Glomerular endothelial cell (primary cell): ENCODE data around the gene C1S. TPM values are rescaled to one million over a fixed set of nuclear protein-coding genes. Genes with fewer than 3 reads are reported as not detected.
"Not testable (repeated sequence)": the region's sequence is repeated elsewhere in the genome, so short reads cannot be mapped to it uniquely, and the experiment has no call there.

Source experiments
- DNase-seq: peaks from one replicate; pipeline ENCODE4 v3.0.0-alpha.2; 2011; ENCODE audit warnings: low read depth, low spot score; ENCODE audit errors: extremely low read depth
- total RNA-seq: library from RNA; depleted of rRNA; stranded (reverse); fragments of >200 nt; gene quantifications from 2 replicates; pipeline ENCODE4 v1.2.3, GENCODE V29; 2015

The C1S gene
- total RNA-seq = 0.64 and 0.68 TPM in 2 replicates

DNA sequence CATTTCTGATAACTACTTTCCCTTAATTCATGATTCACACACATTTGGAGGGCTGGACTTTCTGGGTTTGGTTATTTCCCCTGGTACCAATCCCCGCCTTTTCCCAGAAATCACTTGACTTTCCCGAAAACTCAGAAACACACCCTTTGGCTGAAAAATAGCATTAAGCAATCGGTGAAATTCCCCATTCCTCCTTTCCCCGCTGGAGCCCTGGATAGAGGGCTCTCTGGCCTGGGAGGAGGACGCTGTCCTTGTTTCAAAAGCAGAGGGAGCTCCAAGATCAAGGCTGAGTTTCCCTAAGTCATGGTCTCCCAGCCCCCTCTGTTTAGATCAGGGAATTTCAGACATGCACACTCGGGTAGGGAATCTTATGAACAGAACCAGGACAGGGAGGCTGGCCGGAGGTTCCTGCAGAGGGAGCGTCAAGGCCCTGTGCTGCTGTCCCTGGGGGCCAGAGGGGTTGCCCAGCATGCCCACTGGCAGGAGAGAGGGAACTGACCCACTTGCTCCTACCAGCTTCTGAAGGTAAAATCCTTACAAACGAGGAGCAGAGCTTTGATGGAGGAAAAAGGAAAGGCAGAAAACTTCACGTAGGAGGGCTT, at the start of gene C1S:
TSS of gene C1S (plus strand) at position 366 of the 602 bp plus-strand sequence. CDS start 1,195 bp downstream, outside the sequence.
- DNase-seq = no peak

DNA sequence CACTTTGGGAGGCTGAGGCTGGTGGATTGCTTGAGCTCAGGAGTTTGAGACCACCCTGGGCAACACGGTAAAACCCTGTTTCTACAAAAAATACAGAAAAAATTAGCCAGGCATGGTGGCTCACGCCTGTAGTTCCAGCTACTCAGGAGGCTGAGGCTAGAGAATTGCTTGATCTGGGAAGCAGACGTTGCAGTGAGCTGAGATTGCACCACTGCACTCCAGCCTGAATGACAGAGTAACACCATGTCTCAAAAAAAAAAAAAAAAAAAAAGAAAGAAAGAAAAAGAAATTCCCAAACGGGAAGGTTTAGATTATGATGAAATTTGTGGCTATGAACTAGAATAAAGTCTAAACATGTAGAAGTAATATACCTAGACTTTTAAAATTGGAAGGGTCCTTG, 49.1 kb upstream of the C1S start:
- not testable (repeated sequence) for DNase-seq

DNA sequence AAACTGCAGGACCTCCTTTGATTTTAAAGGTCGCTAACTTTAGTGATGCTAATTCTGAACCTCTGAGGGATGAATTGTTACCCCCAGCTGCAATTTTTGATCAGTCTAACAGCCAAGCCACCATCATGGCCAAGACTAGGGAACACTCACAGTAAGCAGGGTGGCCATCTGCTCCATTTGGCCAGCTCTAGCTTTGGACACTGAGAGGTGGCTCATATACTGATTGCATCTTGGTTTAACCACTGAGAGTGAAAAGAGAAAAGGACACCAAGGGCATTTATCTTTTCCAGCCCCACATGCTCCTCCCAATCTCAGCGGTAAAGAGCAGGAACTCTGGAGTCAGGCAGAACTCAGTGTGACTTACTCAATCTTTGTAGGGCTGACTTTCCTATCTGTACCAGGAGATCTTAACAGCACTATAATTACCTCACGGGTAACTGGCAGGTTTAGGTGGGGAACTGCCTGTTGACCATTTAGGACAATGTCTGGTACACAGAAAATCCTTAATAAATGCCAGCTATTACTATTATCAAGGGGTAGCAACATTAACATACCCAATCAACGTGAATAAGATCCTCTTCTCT, 48.4 kb upstream of the C1S start:
- no peak for DNase-seq

DNA sequence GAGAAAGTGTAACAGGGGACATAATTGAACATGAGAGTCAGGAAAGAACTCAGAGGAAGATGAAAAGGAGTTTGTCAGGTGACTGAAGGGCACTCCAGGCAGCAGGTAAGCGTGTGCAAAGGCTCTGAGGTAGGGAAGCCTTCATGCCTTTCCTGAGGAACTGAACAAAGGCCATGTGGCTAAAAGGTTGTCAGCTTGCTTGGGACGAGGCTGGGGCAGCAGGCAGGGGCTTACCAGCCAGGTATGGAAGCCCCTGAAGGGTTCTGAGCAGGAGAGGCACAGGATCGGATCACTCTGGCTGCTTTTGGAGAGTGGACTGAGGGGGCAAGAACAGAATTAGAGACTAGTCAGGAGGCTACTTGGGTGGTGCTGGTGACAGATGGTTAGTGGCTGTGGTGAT, 47.4 kb upstream of the C1S start:
- DNase-seq = no peak

DNA sequence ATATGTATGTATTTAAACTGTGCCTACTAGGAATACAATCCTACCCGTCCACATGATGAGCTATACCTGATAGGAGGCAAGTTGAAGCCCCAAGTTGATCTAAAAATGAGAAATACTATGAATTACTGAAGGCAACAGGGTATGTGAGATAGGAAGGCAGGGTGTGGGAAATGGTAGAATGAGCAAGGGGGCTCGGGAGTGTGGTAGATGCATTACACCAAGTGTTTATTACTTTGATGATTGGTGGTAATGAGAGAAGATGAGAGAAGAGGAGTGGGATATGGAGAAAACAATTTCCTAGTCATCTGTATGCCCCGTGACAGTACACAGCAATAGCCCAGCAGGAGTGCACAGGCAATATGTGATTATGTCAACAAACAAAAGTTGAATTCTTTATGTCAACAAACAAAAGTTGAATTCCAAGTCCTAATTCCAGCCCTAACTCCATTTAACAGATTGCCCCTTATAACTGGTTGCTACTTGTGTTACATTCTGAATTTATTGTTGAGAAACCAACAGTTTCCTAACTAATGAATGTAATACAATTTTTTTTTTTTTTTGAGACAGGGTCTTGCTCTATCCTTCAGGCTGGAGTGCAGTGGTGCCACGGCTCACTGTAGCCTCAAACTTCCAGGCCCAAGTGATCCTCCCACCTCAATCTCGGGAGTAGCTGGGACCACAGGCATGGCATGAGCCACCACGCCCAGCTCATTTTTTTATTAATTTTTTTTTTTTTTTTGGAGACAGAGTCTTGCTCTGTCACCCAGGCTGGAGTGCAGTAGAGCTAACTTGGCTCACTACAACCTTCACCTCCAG, 44.8 kb upstream of the C1S start:
- DNase-seq = no peak

DNA sequence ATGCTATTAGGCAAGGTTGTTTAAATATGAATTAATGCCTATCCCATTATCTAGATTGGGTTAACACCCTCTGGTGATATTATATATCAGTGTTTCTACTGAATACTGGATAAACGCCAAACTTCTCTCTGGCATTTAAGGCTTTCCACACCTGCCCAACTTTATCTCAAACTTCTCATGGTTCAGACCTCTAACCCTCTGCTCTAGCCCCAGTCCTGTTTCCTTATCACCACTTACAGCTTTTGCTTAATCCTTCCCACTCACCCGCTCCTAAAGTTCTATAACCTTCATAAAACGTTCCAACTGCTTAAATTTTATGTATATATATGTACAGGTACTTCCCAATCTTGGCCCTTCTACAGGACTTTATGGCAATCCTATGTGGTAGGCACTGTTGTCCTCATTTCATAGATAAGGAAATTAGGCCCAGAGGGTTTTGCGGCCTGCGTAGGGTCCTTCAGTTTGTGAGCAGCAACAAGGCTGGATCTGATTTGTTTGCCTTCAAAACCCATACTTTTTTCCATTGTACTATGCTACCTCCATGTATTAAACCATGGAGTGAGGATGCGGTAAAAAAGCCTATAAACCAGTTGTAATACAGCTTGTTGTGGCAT, 43.5 kb upstream of the C1S start:
- DNase-seq = no peak

DNA sequence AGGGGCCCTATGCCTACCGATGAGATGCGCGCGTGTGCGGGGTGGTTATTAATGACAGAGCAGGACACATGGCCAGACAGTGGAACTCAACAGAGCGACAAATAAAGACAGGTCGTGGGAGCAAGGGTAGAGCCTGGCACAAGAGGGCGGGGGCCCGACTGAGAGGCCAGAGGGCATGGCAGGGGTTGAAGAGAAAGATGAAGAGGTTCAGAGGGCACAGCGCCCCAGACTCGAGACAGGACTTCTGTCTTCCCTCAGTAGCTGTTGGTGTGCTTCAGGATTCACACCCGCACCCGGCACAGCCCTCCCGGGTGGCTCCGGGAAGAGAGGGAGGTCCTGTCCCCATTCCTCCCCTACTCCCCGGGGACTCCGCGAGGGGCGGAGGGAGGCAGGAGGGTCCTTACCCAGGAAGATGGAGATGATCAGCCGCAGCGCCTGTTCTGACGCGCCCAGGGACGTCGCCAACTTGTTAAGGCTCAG, 42.6 kb upstream of the C1S start:
- no peak for DNase-seq

DNA sequence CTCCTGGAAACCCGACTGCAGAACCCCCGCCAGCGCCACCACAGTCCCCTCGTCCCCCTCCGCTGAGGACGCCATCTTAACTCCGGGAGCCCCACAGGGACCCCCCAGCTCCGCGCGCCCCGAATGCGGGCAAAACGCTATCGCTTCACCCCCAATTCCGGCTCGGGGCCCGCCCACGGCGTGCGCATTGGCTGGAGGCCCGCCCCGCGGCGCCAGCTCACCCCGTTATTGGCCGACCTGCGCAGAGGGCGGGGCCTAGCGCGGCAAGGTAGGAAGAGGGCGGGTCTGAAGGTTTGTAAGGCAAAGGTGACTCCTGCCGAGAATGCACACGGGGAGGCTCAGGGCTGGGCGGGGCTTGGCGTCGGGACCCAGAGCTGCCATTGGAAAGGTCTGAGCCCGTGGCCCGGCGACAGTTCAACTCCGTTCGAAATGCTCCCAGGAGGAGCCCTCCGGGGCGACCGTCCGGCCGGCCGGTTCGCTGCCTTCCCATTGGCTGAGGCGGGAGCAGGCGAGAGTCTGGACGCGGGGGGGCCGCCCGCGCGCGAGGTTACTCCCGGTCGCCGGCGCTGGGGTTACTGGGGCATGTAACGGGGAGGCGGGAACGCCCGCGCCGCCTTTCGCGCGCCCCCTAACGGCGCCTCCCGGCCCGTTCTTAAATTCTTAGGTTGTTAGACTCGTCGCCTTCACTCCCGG, 42.0 kb upstream of the C1S start, which contains the start of gene LPCAT3:
TSS of gene LPCAT3 (minus strand) at position 127 of the 693 bp plus-strand sequence. CDS start at position 75, 52 bp downstream.
- DNase-seq = peak; percentile 39

DNA sequence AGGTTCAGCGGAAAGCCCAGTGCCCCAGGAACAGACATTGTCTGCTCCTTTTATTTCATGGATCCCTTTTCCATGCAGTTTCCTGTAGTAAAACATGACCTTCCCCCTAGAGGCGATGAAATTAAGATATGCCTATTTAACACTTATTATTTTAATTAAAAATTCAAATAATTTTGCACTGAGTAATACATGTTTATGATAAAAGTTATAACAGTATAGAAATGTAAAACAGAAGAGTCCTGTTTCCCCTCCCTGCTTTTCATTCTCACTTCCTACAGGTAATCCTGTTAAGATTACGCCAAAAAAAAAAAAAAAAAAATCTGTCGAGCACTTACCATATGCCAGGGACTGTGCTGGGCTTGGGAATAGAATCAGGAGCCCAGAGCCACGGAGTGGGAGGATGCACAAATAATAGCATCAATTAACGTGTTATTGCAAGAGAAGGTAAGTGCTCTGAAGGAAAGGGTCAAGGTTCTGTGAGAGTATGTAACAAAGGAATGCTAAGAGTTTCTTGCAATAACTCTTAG, 41.4 kb upstream of the C1S start:
- no peak for DNase-seq

DNA sequence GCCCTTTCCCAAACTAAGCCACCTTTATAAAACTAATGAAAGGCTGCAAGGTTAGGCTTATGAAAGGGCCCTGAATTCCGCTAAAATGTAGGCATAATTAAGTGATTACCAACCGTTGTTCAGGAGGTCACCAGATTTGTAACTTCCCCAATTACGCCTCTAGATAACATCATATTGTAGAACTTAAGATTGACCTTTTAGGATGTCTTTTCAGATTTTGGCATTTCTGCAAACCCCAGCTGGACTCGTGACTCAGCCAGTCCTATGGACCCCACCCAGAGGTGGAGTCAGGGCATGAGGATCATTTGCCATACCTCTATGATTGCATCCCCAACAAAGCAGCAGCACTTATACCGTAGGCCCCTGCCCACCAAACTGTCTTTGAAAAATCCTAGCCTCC, 38.6 kb upstream of the C1S start:
- DNase-seq = no peak

DNA sequence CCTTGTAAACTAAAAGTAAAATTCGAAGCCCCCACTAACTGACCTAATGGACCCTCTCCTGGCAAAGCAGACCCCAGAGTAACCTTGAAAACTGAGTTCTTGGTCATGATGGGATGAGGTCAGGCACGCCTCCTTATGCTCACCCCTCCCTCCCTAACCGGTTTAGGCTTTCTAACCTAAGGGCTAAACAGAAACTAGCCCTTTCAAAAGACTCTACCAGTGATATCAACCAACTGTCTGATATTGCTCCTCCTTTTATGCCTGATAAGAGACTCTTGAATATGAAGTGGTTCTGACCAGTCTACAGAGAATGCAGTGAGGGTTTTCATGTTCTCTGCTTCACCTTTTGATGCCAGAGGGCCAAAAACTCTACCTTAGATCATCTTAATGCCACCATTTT, 37.4 kb upstream of the C1S start:
- DNase-seq = no peak

DNA sequence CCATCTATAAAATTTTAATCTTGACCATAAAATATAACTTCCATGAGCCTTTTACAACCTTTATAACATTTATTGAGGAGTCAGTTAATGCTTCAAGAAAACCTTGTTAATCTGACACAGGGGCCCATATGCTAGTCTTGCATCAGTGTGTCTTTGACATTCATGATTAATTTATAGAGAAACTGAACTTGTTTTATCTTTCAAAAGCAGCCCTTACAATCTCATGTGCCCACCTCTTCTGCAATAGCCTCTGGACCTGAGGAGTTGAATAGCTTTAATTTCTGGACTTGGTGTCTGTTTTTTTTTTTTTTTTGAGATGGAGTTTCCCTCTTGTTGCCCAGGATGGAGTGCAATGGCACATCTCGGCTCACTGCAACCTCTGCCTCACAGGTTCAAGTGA, 33.7 kb upstream of the C1S start:
- DNase-seq = no peak

DNA sequence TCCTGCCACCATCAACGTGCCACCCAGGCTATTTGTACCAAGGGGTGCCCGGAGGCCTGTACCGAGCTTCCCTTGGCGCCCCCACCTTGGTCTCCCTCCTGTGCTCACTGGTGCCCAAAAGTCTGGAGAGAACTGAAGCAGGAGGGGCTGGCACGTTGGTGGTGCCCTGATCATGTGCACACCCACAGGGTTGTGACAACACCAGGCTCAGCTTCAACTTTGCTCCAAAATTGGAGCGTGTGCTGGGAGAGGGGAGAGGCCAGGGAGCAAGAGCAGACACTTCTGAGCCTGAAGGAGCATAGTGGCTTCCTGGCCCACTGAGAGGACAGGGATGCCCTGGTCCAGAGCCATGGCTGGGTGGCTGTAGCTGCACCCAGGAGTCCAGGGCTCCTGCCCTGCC, 29.2 kb upstream of the C1S start:
- DNase-seq = no peak

DNA sequence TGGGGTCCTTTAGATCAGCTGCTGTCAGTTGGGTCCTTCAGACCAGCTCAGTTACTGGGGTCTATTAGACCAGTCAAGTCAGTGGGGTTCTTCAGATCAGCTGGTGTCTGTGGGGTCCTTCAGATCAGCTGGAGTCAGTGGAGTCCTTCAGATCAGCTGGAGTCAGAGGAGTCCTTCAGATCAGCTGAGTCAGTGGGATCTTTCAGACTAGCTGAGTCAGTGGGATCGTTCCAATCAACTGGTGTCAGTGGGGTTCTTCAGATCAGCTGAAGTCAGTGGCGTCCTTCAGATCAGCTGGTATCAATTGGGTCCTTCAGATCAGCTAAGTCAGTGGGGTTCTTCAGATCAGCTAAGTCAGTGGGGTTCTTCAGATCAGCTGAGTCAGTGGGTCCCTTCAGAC, 27.5 kb upstream of the C1S start:
- no peak for DNase-seq

DNA sequence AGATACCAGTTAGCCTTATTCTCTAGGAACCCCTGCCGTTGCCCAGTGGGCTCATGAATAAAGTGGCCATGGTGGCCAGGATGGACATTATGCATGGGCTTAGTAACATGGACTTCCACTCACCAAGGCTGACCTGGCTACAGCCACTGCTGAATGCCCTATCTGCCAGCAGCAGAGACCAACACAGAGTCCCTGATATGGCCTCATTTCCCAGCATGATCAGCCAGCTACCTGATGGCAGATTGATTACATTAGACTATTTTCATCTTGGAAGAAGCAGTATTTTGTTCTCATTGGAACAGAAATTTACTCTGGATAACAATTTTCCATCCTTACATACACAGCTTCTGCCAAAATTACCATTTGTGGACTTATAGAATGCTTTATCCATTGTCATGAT, 26.1 kb upstream of the C1S start:
- DNase-seq = no peak

DNA sequence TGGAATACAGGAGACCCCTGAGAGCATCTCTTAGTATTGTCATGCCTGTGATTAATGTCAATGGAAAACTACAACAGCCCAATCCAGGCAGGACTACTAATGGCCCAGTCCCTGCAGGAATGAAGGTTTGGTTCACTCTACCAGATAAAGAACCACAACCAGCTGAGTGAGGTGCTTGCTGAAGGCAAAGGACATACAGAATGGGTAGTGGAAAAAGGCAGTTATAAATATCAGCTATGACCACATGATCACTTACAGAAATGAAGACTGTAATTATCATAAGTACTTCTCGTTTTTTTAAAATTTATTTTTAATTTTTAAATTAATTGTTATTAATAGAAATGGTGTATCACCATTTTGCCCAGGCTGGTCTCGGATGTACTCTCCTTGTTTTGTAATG, 25.1 kb upstream of the C1S start:
- no peak for DNase-seq

DNA sequence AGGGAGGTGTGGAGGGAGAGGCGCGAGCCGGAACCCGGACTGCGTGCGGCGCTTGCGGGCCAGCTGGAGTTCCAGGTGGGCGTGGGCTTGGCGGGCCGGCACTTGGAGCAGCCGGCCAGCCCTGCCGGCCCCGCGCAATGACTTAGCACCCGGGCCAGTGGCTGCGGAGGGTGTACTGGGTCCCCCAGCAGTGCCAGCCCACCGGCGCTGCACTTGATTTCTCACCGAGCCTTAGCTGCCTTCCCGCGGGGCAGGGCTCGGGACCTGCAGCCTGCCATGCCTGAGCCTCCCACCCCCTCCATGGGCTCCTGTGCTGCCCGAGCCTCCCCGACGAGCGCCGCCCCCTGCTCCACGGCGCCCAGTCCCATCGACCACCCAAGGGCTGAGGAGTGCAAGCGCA, 23.1 kb upstream of the C1S start:
- not testable (repeated sequence) for DNase-seq

DNA sequence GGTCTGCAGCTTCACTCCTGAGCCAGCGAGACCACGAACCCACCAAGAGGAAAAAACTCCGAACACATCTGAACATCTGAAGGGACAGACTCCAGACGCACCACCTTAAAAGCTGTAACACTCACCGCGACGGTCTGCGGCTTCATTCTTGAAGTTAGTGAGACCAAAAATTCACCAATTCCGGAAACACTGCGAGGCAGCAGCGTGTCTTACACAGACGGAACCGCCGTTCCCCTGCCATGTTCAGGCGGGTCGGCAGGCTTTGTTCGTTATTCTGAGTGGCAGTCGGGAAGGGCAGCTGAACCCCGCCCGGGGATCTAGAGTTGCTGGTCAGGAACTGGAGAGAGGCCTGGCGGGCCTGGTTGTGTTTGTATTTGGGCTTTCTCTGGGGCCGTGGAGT, 21.9 kb upstream of the C1S start:
- no peak for DNase-seq

DNA sequence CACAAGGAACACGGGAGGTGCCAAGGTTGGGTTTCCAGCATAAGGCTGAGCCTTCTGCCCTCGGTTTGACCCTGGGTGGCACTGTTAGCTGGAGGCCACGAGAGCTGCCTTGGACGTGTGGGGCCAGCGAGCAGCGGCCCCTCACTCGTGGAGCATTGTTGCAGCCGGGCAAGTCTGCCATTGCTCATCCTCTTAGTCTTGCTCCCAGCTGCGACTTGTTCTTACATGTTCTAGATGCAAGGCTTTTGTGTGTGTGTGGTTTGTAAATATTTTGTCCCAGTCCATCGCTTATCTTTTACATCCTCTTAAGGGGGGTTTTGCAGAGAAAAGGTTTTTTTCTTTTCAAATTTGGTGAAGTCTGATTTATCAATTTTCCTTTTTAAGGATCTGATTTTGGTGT, 21.1 kb upstream of the C1S start:
- DNase-seq = no peak

DNA sequence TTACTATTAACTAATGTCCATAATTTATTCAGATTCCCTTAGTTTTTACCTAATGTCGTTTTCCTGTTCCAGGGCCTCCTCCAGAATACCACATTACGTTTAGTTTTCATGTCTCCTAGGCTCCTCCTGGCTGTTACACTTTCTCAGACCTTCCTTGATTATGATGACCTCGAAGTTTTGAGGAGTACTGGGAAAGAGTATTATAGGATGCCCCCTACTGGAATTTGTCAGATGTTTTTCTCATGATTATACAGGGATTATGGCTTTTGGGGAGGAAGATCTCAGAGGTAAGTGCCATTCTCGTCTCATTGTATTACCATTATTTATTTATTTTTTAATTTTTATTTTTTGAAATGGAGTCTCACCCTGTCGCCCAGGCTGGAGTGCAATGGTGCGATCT, 17.7 kb upstream of the C1S start:
- no peak for DNase-seq

DNA sequence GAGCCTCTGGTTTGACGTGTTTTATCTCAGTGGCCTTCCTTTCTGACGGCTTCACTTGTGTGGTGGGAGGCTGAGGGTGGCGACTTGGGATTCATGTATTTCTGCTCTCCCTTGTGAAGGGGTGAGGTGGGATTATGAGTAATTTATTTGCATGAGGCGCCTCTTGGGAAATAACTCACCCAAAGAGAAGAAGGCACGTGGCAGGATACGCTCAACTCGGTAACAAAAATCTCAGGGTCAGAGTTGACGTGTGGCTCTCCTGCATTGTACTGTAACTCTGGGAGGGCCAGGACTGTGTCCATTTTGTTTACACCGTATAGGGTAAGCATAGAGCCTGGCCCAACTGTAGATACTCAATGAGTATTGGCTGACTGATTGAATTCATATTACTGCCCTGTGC, 14.6 kb upstream of the C1S start:
- no peak for DNase-seq
